ENCODE results near the gene PPP2R2D.

DNA sequence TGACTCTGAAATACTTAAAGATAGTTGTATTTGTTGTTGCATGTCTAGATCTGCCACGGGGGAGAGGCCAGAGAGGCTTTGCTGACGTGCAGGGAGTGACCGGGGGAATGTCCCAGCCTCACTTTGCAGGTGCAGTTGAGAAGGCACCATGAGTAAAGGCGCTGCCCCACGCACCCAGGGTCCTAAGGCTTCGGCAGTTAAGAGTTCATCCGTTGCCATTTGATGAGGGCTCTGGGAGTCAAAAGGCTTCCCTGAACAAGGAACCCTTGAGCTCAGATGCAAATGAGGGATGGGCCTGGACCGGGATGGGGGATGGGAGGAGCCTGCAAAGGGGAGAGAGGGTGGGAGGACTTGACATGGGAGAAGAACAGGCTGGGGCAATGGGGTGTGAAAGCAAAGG lies 20.4 kb downstream of the PPP2R2D start:
- TF ChIP-seq, protein P1, sequence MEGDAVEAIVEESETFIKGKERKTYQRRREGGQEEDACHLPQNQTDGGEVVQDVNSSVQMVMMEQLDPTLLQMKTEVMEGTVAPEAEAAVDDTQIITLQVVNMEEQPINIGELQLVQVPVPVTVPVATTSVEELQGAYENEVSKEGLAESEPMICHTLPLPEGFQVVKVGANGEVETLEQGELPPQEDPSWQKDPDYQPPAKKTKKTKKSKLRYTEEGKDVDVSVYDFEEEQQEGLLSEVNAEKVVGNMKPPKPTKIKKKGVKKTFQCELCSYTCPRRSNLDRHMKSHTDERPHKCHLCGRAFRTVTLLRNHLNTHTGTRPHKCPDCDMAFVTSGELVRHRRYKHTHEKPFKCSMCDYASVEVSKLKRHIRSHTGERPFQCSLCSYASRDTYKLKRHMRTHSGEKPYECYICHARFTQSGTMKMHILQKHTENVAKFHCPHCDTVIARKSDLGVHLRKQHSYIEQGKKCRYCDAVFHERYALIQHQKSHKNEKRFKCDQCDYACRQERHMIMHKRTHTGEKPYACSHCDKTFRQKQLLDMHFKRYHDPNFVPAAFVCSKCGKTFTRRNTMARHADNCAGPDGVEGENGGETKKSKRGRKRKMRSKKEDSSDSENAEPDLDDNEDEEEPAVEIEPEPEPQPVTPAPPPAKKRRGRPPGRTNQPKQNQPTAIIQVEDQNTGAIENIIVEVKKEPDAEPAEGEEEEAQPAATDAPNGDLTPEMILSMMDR (conservative IDR thresholded peaks at IDR 0.05) = no peak
- no peak for TF ChIP-seq EZH2 (IDR thresholded peaks at IDR 0.05; ENCODE audit: low read depth)

Data from PC-9 (cell line).